Neural crest cell (in vitro differentiated cells): ENCODE results near the gene MYBPHL. TPM values are rescaled to one million over a fixed set of nuclear protein-coding genes. Genes with fewer than 3 reads are reported as not detected.

Experiments used
- DNase-seq: peaks from one replicate; pipeline ENCODE4 v3.0.0; 2021; ENCODE audit warnings: low read depth, mixed read lengths, low spot score
- H3K27ac Mint-ChIP-seq: one replicate; pipeline ENCODE4 v1.8.0; 2021; ENCODE audit warnings: mild to moderate bottlenecking, mixed read lengths; ENCODE audit not compliant: unreplicated experiment
- H3K27me3 Mint-ChIP-seq: 2 replicates; pipeline ENCODE4 v1.8.0; 2021; ENCODE audit warnings: low read depth, mild to moderate bottlenecking, mixed read lengths
- H3K36me3 Mint-ChIP-seq: 2 replicates; pipeline ENCODE4 v1.8.0; 2021; ENCODE audit warnings: low read depth, mild to moderate bottlenecking, mixed read lengths
- H3K4me1 Mint-ChIP-seq: 2 replicates; pipeline ENCODE4 v1.8.0; 2021; ENCODE audit warnings: mixed read lengths
- H3K4me3 Mint-ChIP-seq: one replicate; pipeline ENCODE4 v1.8.0; 2021; ENCODE audit warnings: mild to moderate bottlenecking, mixed read lengths
- H3K9me3 Mint-ChIP-seq: 2 replicates; pipeline ENCODE4 v1.8.0; 2021; ENCODE audit warnings: mixed read lengths
- CTCF ChIP-seq: fragments of 200-600 bp; sonication (generic); conservative IDR thresholded peaks from 2 replicates; pipeline ENCODE4 v1.5.0; 2021; ENCODE audit warnings: antibody characterized with exemption, mild to moderate bottlenecking
- total RNA-seq: library from RNA; stranded (reverse); gene quantifications from 2 replicates; pipeline ENCODE4 v1.2.1, GENCODE V29; 2021

The MYBPHL gene
- total RNA-seq, 1 donor from 2014 or later: 0.82 TPM

DNA sequence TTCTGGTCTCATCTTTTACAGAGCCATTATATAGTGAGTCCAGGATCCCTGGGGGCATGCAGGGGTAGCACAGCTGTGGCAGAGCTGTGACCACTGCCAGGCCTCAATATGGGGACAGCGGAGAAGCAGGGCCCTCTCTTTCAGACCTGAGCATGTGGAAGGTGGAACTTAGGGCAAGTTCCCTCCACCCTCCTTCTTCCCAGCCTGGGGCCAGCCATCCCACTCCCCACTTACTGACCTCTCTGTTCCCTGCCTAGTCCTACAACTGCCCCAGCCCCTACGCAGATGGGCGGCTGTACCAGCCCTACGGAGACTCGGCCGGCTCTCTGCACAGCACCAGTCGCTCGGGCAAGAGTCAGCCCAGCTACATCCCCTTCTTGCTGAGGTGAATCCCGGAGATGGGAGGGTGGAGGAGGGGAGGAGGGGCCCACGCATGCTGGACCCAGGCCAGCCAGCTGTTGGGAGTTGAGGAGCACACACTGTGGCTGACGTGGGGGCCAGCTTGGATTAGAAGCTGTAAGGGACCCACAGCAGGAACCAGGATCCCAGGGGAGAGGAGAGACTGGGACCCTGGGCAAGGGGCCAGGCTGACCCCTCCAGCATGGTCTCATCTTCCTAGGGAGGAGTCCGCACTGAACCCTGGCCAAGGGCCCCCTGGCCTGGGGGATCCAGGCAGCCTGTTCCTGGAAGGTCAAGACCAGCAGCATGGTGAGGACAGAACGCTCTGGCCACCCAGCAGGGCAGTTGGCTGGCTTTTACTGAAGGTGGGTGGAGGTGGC, 34.6 kb downstream of the MYBPHL start:
- Mint-ChIP-seq H3K36me3 (peaks cover 9% of the 10 kb centered on the region), H3K27ac (no peak overlapping the region), H3K4me1 (peaks cover 28% of the 10 kb centered on the region), H3K4me3 (peak overlapping the region; percentile 41), H3K27me3 (no peaks in the 10 kb centered on the region), H3K9me3 (no peaks in the 10 kb centered on the region)
- DNase-seq: no peak
- TF ChIP-seq CTCF: no peak

- H3K9me3 Mint-ChIP-seq: no peaks in the 10 kb centered on the region
- H3K27me3 Mint-ChIP-seq: no peaks in the 10 kb centered on the region
- H3K4me1 Mint-ChIP-seq: peaks cover 25% of the 10 kb centered on the region
- DNase-seq: no peak
- peaks cover 9% of the 10 kb centered on the region for H3K36me3 Mint-ChIP-seq
- H3K27ac Mint-ChIP-seq: no peak overlapping the region
- peak overlapping the region; percentile 41 for H3K4me3 Mint-ChIP-seq
- no peak for TF ChIP-seq CTCF
Measured at GRCh38 chr1:109271458-109271857, 35.4 kb downstream of the MYBPHL start.

DNA sequence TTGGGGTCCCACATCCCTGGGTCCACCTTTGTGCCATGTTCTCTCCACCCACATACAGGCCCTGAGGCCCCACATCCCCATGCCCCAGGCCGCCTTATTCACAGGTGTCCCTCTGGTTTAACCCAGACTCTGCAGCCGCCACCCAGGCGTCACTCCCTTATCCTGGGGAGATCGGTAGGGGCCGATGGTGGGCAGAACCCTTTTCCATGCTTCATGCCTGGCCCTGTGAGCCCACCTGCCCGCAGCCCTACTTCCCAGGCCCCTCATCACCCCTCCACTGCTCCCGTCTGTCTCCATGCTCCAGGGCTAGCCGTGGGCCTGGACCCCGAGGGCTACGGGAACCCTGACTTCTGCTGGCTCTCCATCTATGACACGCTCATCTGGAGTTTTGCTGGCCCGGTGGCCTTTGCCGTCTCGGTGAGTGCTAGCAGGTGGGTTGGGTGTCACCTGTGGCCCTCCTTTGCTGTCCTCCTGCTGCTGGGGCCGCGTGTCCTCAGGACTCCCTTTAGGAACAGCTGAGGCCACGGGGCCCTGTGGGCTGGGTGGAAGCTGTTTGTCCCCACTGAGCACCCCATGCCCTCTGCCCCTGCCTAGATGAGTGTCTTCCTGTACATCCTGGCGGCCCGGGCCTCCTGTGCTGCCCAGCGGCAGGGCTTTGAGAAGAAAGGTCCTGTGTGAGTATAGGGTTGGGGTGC, 36.0 kb downstream of the MYBPHL start:
- DNase-seq: no peak
- Mint-ChIP-seq H3K27ac (peak overlapping the region; percentile 95), H3K36me3 (peaks cover 9% of the 10 kb centered on the region), H3K9me3 (no peaks in the 10 kb centered on the region), H3K4me1 (peaks cover 21% of the 10 kb centered on the region), H3K27me3 (no peaks in the 10 kb centered on the region), H3K4me3 (no peak overlapping the region)
- no peak for TF ChIP-seq CTCF

- Mint-ChIP-seq H3K36me3 (peaks cover 9% of the 10 kb centered on the region), H3K4me1 (peaks cover 15% of the 10 kb centered on the region), H3K4me3 (no peak overlapping the region), H3K27me3 (no peaks in the 10 kb centered on the region), H3K9me3 (no peaks in the 10 kb centered on the region), H3K27ac (no peak overlapping the region)
- TF ChIP-seq CTCF: no peak
- no peak for DNase-seq
Measured at GRCh38 chr1:109269981-109270622, 36.7 kb downstream of the MYBPHL start.

- H3K4me1 Mint-ChIP-seq: peaks cover 8% of the 10 kb centered on the region
- no peak for TF ChIP-seq CTCF
- peaks cover 9% of the 10 kb centered on the region for H3K36me3 Mint-ChIP-seq
- H3K4me3 Mint-ChIP-seq: no peak overlapping the region
- no peaks in the 10 kb centered on the region for H3K27me3 Mint-ChIP-seq
- no peaks in the 10 kb centered on the region for H3K9me3 Mint-ChIP-seq
- no peak overlapping the region for H3K27ac Mint-ChIP-seq
- DNase-seq: no peak
Measured at GRCh38 chr1:109269212-109269980, 37.4 kb downstream of the MYBPHL start.
